ENCODE data around the gene DLG2.

The DLG2 gene

GRCh38 chr11:84763931-84764330, 863.2 kb downstream of the DLG2 start:
- DNase-seq (ENCODE audit: low read depth) = no peak

DNA sequence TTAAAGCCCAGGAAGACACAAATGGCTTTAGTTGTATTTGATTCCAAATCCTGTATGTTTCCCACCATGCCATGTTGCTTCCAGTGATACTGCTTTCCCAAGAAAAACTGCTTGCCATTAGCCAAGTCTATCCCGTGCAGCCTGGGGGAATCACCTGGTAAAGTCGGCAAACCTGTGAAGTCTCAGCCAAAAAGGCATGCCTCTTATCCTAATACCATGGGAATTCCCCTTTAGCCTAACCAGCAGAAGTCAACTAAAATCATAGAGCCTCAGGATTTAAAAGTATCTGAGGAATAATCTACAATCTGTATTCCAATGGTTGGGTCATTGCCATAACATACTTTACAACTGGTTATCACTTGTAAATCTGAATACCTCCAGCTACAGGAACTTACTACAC, 869.4 kb downstream of the DLG2 start:
- DNase-seq (ENCODE audit: low read depth) = no peak

GRCh38 chr11:84751371-84751770, 875.8 kb downstream of the DLG2 start:
- no peak for DNase-seq (ENCODE audit: low read depth)

DNA sequence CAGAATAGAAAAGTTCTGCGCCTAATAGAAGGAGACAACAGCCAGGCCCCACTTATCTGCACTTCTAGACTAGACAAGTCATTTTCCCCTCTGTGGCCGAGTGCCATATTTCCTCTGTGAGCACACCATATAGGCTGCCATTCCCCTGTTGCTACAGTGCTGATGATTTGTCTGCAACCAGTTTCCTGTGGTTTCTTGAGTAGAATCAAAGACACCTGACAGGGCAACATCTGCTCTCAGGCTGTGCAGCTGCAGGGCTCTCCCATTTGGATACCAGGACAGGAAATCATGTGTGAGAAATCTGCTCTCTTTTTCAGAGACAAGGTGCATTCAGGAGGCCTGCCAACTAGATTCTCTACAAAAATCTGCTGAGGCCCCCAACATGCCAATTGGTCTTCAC, 879.3 kb downstream of the DLG2 start:
- no peak for DNase-seq (ENCODE audit: low read depth)

- DNase-seq (ENCODE audit: low read depth) = no peak
These were observed 887.1 kb downstream of the DLG2 start for GRCh38 chr11:84740050-84740449.

- DNase-seq (ENCODE audit: low read depth) = no peak
These were observed 902.9 kb downstream of the DLG2 start for GRCh38 chr11:84724256-84724655.

DNA sequence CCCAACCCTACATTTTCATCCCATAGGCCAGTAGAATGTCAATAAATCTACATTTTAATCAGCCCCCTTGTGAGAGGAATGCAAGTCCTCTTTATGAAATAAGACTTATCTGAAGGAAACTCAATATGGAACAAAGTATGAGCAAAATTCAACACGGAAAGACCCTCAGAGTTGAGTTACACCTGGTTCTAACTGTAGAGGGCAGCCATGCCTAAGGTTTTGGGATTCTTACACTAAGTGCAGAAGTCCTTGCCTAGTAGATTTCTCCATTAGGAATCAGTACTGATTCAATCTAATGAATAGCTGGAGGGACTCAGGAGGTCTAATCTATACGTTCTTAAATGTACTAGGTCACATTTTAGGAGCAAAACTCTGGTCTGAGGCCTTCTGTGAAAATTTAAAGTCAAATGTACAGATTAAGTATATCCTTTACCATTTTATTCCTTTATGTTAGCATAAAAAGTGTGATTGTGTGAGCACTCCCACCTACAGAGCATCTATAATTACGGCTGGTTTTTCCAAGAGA, 904.5 kb downstream of the DLG2 start:
- DNase-seq (ENCODE audit: low read depth) = no peak

- no peak for DNase-seq (ENCODE audit: low read depth)
These were observed 905.6 kb downstream of the DLG2 start for GRCh38 chr11:84721561-84721961.

DNA sequence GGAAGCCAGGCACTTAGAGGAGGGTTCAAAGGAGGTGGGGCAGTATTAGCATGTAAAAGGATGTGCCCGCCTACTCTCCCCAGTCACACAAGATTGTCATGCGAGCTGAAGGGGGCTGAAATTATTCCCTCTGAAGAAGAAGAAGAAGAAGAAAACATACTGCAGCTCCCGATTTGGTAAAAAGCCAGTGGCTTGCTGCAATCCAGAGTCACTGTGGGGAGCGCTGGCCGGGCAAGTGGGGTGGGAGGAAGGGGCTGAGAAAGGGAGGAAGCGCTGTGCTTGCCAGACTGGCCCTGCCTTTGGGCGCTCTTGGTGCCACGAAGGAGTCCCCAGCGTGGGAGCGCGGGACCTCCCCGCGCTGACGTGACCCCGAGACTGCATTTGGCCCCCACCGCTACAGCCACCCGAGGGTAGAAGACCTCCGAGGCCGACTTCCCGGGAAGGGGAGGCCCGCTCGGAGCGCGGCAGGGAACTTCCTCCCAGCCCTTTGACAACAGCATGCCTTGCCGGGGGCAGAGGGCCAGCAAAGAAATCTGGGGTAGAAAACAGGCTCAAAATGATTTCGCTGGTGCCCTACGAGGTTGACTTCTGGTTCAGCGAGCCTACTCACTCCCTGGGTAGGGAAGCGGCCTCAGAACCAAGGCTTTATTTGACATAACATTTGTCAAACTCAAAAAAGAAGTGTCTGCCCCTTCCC, 906.3 kb downstream of the DLG2 start:
- DNase-seq (ENCODE audit: low read depth) = no peak

DNA sequence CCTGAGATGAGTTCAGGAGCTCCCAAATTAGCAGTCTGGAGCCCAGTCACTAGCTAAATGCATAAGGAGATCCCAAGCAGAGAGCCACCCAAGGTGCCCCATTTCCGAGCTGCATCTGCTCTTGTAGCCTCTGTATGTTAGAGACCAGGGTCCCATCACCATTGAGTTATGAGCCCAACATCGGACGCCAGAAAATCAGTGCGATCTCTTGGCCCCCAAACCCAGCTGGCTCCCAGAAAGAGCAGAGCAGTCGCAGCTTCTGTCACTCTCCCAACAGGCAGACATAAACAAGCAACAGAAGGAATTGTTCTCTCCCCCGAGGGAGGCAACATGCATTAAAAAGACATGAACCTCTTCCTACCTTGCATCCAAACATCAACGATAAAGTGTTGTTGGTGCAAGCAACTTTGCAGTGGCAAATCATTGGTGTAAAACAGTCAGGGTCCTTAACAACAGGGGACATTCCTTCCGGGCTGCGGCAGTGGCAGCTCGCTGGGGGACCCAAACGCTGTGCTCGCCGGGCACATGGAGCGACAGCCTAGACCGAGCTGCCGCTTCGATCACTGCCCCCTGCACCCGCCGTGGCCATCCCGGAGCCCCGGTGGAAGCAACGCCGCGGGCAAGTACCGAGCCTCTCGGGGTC, 907.1 kb downstream of the DLG2 start:
- no peak for DNase-seq (ENCODE audit: low read depth)

DNA sequence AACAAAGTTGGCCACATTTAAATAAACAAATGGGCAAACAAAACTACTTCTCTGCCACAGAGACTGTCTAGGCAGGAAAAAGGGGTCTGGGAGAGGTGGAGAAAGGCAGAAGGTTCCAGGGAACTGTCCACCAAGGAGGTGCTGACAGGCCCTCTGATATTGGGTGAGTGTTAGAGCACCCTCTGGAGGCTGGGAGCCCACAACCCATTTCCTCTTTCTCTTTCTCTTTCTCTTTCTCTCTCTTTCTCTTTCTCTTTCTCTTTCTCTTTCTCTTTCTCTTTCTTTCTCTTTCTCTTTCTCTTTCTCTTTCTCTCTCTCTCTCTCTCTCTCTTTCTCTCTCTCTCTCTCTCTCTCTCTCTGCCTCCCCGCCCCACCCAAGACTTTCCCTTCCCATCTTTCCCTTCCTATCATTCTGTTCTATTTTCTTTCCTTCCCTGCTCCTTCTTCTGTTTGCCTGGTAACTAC, 912.8 kb downstream of the DLG2 start:
- no peak for DNase-seq (ENCODE audit: low read depth)

- no peak for DNase-seq (ENCODE audit: low read depth)
These were observed 935.3 kb downstream of the DLG2 start for GRCh38 chr11:84691830-84692229.

DNA sequence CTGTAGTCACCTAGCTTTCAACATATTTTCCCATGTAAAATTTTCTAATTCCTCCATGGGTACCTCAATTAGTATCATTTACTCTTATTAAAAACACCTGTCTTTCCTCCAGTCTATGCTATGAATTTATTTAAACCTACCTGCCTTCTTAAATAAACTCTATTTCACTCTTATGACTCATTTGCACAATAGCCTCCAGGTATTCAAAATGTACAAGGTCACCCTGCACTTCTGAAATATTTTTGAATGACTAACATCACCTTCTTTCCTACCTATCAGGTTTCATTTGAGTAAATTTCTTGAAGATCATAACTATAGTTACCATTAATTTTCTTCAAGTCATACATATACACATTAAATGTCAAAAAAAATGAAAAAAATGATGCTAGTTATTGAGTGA, 939.7 kb downstream of the DLG2 start:
- DNase-seq (ENCODE audit: low read depth) = no peak

DNA sequence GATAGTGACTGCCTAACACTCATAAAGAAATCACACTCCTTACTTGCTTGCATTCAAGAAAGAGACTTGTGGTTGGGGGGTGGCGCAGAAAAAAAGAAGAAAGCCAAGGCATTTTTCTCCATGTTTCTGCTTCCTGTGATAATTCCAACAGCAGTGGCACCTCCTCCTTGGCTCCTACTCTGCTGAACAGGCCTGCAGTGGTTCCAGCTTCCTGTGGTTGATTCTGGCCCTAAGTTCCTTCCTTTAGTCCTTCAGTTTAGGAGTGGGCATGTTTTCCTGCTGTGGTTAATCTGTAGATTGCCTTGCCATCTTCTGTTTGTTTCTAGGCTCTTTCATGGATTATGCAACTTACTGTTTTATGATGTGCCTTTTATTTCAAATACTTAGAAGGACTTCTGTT, 940.4 kb downstream of the DLG2 start:
- DNase-seq (ENCODE audit: low read depth) = no peak

GRCh38 chr11:84685976-84686375, 941.2 kb downstream of the DLG2 start:
- no peak for DNase-seq (ENCODE audit: low read depth)

DNA sequence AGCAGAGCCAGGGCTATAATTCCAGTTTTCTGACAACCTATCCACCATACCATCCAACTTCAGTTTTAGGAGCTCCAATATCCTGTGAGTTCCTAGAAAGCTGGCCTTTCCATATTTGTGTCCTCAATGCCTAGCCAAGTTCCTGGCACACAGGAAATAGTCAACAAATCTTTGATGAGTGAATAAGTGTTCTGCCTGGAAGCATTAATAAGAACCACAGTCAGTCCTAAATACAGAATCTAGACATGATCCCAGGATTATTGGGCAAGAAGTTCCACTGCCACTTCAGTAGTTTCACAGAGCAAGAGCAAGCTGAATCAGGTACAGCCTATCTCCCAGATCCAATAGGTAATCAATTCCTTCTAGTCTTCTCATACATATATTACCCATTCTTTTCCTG, 942.0 kb downstream of the DLG2 start:
- no peak for DNase-seq (ENCODE audit: low read depth)

DNA sequence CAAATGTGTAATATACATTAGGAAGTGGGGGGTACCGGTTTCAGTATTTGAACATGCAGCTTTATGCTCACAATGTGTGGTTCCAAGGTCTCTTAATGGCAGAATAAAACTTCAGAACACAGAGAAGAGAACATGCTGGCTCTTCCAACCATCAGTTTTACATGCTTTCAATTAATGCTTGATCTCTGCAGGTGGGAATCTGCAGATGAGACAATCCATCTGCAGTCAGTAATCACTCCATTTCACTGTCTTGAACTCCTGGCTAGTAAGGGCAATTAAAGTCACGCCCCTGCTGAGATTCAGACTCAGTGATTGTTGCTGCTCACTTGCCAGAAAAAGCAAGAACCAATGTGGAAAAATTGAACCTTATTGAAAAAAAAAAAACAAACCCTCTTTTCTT, 945.7 kb downstream of the DLG2 start:
- DNase-seq (ENCODE audit: low read depth) = no peak

DNA sequence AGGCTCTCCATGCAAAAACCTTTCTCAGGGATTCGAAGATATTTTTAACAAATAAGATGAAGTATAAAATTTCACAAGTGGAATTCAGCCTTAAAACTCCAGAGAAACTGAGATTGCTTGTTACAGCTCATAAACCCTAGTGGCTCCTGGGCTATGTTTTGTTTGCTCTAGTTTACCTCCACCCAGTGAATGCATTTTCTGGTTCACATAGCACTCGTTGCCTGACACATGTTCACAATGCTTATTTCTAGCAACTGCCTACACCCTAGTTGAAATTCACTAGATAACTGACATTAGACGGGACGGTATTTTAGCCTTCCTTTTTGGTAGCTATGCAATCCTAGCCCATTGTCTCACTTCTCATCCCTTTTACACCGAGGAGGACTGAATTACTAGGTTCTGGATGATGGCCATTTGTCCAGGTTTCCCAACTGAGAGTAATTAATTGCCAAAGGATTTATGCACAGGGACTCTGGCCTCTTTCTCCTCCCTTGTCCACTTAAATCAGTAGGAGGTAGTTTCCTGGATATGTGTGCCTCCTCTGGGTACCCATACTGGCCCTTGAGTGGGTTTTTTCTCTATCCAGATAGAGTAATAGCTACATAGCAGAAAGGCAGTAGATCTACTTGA, 951.6 kb downstream of the DLG2 start:
- no peak for DNase-seq (ENCODE audit: low read depth)

GRCh38 chr11:84673753-84674152, 953.4 kb downstream of the DLG2 start:
- DNase-seq (ENCODE audit: low read depth) = no peak

DNA sequence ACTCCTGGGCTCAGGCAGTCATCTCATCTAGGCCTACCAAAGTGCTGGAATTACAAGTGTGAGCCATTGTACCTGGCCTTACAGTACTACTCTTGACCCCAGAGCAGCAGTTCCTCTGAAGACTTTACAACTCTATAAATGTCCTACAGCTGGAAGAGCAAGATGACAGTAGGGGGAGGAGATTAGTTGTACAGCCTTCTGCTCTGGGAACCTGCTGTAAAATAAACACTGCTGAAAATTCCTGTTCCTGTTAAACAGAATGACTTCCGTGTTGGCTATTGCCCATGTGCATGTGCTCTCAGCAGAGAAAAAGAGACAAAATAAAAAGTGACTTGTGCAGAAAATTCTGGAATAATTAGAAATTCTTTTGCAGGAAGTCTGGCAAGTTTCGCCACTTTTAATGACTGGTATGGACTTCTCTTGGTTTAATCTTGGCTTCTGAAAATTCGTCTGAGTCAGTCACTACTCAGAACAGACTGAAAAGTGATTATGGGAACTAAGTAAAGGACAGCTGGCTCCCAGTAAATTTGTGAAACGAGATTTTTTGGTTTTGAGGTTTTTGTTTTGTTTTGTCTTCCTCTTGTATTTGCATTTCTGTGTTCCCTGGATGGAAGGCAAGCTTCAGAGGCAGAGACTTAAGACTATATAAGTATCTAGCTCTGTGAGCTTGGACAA, 955.7 kb downstream of the DLG2 start:
- DNase-seq (ENCODE audit: low read depth) = no peak

DNA sequence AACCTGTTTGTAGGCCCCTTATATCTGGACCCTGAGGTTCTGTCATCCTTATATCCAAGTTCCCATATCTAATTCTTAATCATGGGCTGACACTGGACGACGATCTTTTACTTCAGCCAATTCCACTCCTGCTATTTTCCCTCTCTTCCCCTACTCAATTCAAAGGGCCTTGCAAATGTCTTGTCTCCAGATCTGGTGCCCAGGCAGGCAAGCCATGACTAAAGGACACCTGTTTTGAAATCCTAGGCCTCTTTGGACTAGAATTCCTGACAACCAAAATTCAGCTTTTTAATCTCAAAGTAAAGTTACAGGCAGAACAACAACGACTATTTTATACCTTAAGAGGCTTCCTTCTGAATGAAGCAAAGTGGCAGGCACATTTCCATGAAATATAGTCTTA, 963.4 kb downstream of the DLG2 start:
- no peak for DNase-seq (ENCODE audit: low read depth)

GRCh38 chr11:84660257-84660977, 966.7 kb downstream of the DLG2 start:
- no peak for DNase-seq (ENCODE audit: low read depth)

Measured in activated gamma-delta T cell treated with anti-CD3 and anti-CD28 coated beads, Interleukin-2, amount 50 U/mL, for 16 hours (primary cell).